Chondrocyte (in vitro differentiated cells): Measurements from ENCODE around the gene PLA2G10. TPM values are rescaled to one million over a fixed set of nuclear protein-coding genes. Genes with fewer than 3 reads are reported as not detected.
"Not testable (repeated sequence)": the region's sequence is repeated elsewhere in the genome, so short reads cannot be mapped to it uniquely, and the experiment has no call there.

ENCODE experiments used
- DNase-seq: peaks from one replicate; pipeline ENCODE4 v3.0.0; 2021; ENCODE audit warnings: mixed read lengths, low spot score
- H3K27ac Mint-ChIP-seq: one replicate; pipeline ENCODE4 v1.8.0; 2021; ENCODE audit warnings: mild to moderate bottlenecking, moderate library complexity, mixed read lengths; ENCODE audit not compliant: unreplicated experiment
- H3K27me3 Mint-ChIP-seq: 2 replicates; pipeline ENCODE4 v1.8.0; 2021; ENCODE audit warnings: low read depth, mixed read lengths
- H3K36me3 Mint-ChIP-seq: 2 replicates; pipeline ENCODE4 v1.8.0; 2021; ENCODE audit warnings: low read depth, mixed read lengths
- H3K4me1 Mint-ChIP-seq: 2 replicates; pipeline ENCODE4 v1.8.0; 2021; ENCODE audit warnings: low read depth, mild to moderate bottlenecking, mixed read lengths
- H3K4me3 Mint-ChIP-seq: one replicate; pipeline ENCODE4 v1.8.0; 2021; ENCODE audit warnings: mild to moderate bottlenecking, moderate library complexity, mixed read lengths; ENCODE audit not compliant: unreplicated experiment
- H3K9me3 Mint-ChIP-seq: 2 replicates; pipeline ENCODE4 v1.8.0; 2021; ENCODE audit warnings: low read depth, mixed read lengths
- total RNA-seq: library from RNA; stranded (reverse); gene quantifications from 3 replicates; pipeline ENCODE4 v1.2.1, GENCODE V29; 2021
- TF ChIP-seq, protein P1 (sequence below): fragments of 200-600 bp; sonication (generic); IDR thresholded peaks from 2 replicates; pipeline ENCODE4 v1.5.0; 2021; ENCODE audit warnings: antibody characterized with exemption, mild to moderate bottlenecking, moderate library complexity

The PLA2G10 gene
- total RNA-seq, 1 donor from 2014 or later: not detected

DNA sequence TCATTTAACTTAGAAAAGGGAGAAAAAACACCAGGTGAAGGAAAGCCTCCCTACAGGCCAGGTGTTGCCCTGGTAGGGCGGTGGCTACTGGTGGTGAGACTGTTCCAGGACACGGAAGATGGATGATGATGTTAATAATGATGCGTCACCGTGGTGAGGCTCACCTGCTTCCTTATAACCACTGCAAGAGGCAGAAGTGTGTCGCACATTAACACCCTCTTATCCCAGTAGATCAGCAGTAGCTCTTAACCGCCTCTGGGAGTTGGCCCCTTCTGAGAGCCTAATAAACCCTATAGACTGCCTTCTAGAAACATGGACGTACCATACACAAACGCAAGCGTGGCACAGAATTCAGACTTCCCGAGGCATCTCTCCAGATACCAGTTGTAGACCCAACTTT is 53.6 kb downstream of the PLA2G10 start:
- Mint-ChIP-seq H3K4me1 (peaks cover 18% of the 10 kb centered on the region), H3K36me3 (peaks cover 3% of the 10 kb centered on the region), H3K9me3 (no peaks in the 10 kb centered on the region), H3K27ac (no peak overlapping the region), H3K27me3 (no peaks in the 10 kb centered on the region), H3K4me3 (no peak overlapping the region)
- peak; percentile 18 for DNase-seq
- TF ChIP-seq, protein P1, sequence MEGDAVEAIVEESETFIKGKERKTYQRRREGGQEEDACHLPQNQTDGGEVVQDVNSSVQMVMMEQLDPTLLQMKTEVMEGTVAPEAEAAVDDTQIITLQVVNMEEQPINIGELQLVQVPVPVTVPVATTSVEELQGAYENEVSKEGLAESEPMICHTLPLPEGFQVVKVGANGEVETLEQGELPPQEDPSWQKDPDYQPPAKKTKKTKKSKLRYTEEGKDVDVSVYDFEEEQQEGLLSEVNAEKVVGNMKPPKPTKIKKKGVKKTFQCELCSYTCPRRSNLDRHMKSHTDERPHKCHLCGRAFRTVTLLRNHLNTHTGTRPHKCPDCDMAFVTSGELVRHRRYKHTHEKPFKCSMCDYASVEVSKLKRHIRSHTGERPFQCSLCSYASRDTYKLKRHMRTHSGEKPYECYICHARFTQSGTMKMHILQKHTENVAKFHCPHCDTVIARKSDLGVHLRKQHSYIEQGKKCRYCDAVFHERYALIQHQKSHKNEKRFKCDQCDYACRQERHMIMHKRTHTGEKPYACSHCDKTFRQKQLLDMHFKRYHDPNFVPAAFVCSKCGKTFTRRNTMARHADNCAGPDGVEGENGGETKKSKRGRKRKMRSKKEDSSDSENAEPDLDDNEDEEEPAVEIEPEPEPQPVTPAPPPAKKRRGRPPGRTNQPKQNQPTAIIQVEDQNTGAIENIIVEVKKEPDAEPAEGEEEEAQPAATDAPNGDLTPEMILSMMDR: no peak

DNA sequence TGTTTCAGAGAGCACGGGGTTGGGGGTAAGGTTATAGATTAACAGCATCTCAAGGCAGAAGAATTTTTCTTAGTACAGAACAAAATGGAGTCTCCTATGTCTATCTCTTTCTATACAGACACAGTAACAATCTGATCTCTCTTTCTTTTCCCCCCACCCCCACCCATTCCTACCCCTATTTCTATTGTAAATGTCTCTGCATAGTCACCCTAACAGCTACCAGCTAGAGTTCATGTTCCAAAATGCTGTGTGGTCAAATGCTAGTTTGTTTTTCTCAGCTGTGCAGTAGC is 57.2 kb downstream of the PLA2G10 start:
- not testable (repeated sequence) for H3K27me3 Mint-ChIP-seq, H3K27ac Mint-ChIP-seq, H3K36me3 Mint-ChIP-seq, H3K4me3 Mint-ChIP-seq, DNase-seq, H3K9me3 Mint-ChIP-seq
- H3K4me1 Mint-ChIP-seq: peaks cover 41% of the 10 kb centered on the region

GRCh38 chr16:14636179-14636950 is 57.7 kb downstream of the PLA2G10 start:
- H3K27me3 Mint-ChIP-seq, H3K9me3 Mint-ChIP-seq, H3K36me3 Mint-ChIP-seq, H3K4me3 Mint-ChIP-seq: not testable (repeated sequence)
- Mint-ChIP-seq H3K4me1 (peaks cover 41% of the 10 kb centered on the region), H3K27ac (peak overlapping the region; percentile 70)
- DNase-seq: peak; percentile 12

- no peaks in the 10 kb centered on the region for H3K9me3 Mint-ChIP-seq
- H3K4me1 Mint-ChIP-seq: peaks cover 42% of the 10 kb centered on the region
- TF ChIP-seq, protein P1: no peak
- peak overlapping the region; percentile 70 for H3K27ac Mint-ChIP-seq
- no peaks in the 10 kb centered on the region for H3K36me3 Mint-ChIP-seq
- H3K4me3 Mint-ChIP-seq: no peak overlapping the region
- peak; percentile 18 for DNase-seq
- H3K27me3 Mint-ChIP-seq: no peaks in the 10 kb centered on the region
Observed at GRCh38 chr16:14635395-14636165, 58.5 kb downstream of the PLA2G10 start.

GRCh38 chr16:14634389-14634725 is 59.8 kb downstream of the PLA2G10 start:
- H3K4me3 Mint-ChIP-seq: peak overlapping the region; percentile 96
- peak; percentile 42 for DNase-seq
- TF ChIP-seq, protein P1: no peak
- H3K27ac Mint-ChIP-seq: peak overlapping the region; percentile 99
- H3K36me3 Mint-ChIP-seq: no peaks in the 10 kb centered on the region
- H3K27me3 Mint-ChIP-seq: no peaks in the 10 kb centered on the region
- H3K9me3 Mint-ChIP-seq: peaks cover 4% of the 10 kb centered on the region
- peaks cover 48% of the 10 kb centered on the region for H3K4me1 Mint-ChIP-seq

DNA sequence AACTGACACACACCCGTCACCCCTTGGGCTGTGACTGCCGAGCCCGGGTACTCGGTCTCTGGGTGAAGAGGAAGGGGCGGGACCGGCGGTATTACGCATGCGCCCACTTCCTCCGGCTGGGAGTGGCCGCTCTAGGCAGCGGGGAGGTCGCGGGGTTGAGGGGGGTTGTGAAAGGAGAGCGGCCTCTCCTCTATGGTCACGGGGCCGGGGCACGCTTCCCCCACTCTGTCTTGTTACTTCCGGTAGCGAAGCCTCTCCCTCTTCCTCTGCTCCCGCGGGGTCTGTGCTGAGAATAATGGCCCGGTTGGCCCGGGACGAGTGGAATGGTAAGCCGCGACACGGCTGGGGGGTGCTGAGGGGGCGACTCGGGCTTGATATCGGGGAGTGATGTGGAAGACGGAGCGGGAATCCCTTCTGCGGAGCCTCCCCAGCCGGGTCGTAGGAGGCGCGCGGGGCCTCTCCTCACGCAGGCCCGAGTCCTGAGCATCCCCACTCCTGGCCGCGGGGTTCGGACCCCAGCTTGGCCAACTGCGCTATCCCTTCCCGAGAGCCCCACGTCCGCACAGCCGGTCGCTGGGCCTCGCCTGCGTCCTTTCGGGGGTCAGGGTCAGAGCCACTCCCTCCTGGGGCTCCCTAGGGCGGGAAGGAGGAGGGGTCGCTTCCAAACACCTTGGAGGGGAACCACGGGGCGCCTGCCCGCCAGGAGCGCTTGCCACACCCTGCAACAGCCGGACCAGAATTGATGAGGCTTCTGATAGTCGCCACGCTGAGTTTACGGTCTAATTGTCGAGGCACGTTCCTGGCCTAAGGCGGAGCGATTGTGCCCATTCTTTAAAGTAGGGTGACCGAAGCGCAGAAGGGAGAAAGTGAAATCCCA is 61.2 kb downstream of the PLA2G10 start, which contains the start of gene BFAR:
BFAR (plus strand) TSS at position 259 of the 877 bp plus-strand sequence. CDS start 11,396 bp downstream, outside the sequence.
- peaks cover 4% of the 10 kb centered on the region for H3K9me3 Mint-ChIP-seq
- H3K36me3 Mint-ChIP-seq: no peaks in the 10 kb centered on the region
- H3K27ac Mint-ChIP-seq: peak within 1 kb of the TSS; percentile 99
- peak within 1 kb of the TSS; percentile 96 for H3K4me3 Mint-ChIP-seq
- TF ChIP-seq, protein P1: no peak
- peak; percentile 98 for DNase-seq
- H3K27me3 Mint-ChIP-seq: no peaks in the 10 kb centered on the region
- H3K4me1 Mint-ChIP-seq: peaks cover 57% of the 10 kb centered on the region

- Mint-ChIP-seq H3K4me3 (peak overlapping the region; percentile 87), H3K4me1 (peaks cover 41% of the 10 kb centered on the region), H3K27ac (peak overlapping the region; percentile 93)
- H3K36me3 Mint-ChIP-seq, H3K9me3 Mint-ChIP-seq, DNase-seq, H3K27me3 Mint-ChIP-seq: not testable (repeated sequence)
Observed at GRCh38 chr16:14630620-14631330, 63.3 kb downstream of the PLA2G10 start.
